Liver (tissue), 9 donors: Measurements from ENCODE around the gene C10orf143. TPM values are rescaled to one million over a fixed set of nuclear protein-coding genes. Genes with fewer than 3 reads are reported as not detected.

Source experiments
- DNase-seq: peaks from one replicate; pipeline ENCODE4 v3.0.0-alpha.2; 2017; ENCODE audit warnings: low spot score
- H3K27ac ChIP-seq, 2 donors: one replicate each; pipeline ENCODE4 v1.7.0; 2013; ENCODE audit warnings: inconsistent platforms in 2 of 2, low read length in 2 of 2, control low read depth in 1 of 2, low read depth in 1 of 2, mild to moderate bottlenecking in 1 of 2
- H3K27me3 ChIP-seq, 4 donors: one replicate each; pipeline versions ENCODE4 v1.6.1 to v1.7.0; 2013; ENCODE audit warnings: low read length in 3 of 4, inconsistent platforms in 1 of 4, mild to moderate bottlenecking in 1 of 4, moderate library complexity in 1 of 4; ENCODE audit not compliant: control insufficient read depth in 4 of 4, insufficient read depth in 4 of 4
- H3K36me3 ChIP-seq, 4 donors: one replicate each; pipeline versions ENCODE4 v1.6.1 to v1.7.0; 2013; ENCODE audit warnings: low read length in 3 of 4, mild to moderate bottlenecking in 3 of 4, low read depth in 1 of 4, moderate library complexity in 1 of 4; ENCODE audit not compliant: control insufficient read depth in 4 of 4, insufficient read depth in 3 of 4
- H3K4me1 ChIP-seq, 4 donors: one replicate each; pipeline versions ENCODE4 v1.6.1 to v1.7.0; 2013; ENCODE audit warnings: low read length in 3 of 4, mild to moderate bottlenecking in 3 of 4, moderate library complexity in 1 of 4; ENCODE audit not compliant: control insufficient read depth in 4 of 4, insufficient read depth in 4 of 4
- H3K4me3 ChIP-seq, 3 donors: one replicate each; pipeline versions ENCODE4 v1.6.1 to v1.7.0; 2013; ENCODE audit warnings: low read length in 3 of 3, control low read depth in 1 of 3, low read depth in 1 of 3, mild to moderate bottlenecking in 1 of 3
- H3K9ac ChIP-seq, 2 donors: one replicate each; pipeline ENCODE4 v1.7.0; 2013; ENCODE audit warnings: low read length in 2 of 2, mild to moderate bottlenecking in 2 of 2, moderate library complexity in 2 of 2, control low read depth in 1 of 2, low read depth in 1 of 2
- H3K9me3 ChIP-seq, 4 donors: one replicate each; pipeline versions ENCODE4 v1.6.1 to v1.7.0; 2013; ENCODE audit warnings: low read length in 3 of 4; ENCODE audit not compliant: control insufficient read depth in 4 of 4
- CTCF ChIP-seq: fragments of 150-350 bp; IDR thresholded peaks from 2 replicates; pipeline ENCODE4 v1.5.1; 2017; ENCODE audit warnings: improper control_type of control experiment, low read depth, low read length; ENCODE audit not compliant: missing input control
- EGR1 ChIP-seq, 2 donors: IDR thresholded peaks; 2 replicates each; pipeline ENCODE4 v1.6.1; 2016 to 2018; ENCODE audit warnings: antibody characterized with exemption in 2 of 2, low read depth in 2 of 2
- FOXA1 ChIP-seq: IDR thresholded peaks from 2 replicates; pipeline ENCODE4 v1.6.1; 2016; ENCODE audit warnings: antibody characterized with exemption
- FOXA2 ChIP-seq: IDR thresholded peaks from 2 replicates; pipeline ENCODE4 v1.6.1; 2016; ENCODE audit warnings: antibody characterized with exemption
- GABPA ChIP-seq, 2 donors: IDR thresholded peaks in 1 of 2; conservative IDR thresholded peaks in 1 of 2; 2 replicates each; pipeline ENCODE4 v1.6.1; 2016; ENCODE audit warnings: antibody characterized with exemption in 2 of 2, mild to moderate bottlenecking in 1 of 2, moderate library complexity in 1 of 2
- HNF4A ChIP-seq, 2 donors: conservative IDR thresholded peaks; 2 replicates each; pipeline ENCODE4 v1.6.1; 2016; ENCODE audit warnings: antibody characterized with exemption in 2 of 2, mild to moderate bottlenecking in 2 of 2
- HNF4G ChIP-seq: IDR thresholded peaks from 2 replicates; pipeline ENCODE4 v1.6.1; 2016; ENCODE audit warnings: antibody characterized with exemption
- JUND ChIP-seq, 2 donors: IDR thresholded peaks; 2 replicates each; pipeline ENCODE4 v1.6.1; 2016; ENCODE audit warnings: antibody characterized with exemption in 2 of 2
- MAX ChIP-seq: IDR thresholded peaks from 2 replicates; pipeline ENCODE4 v1.6.1; 2016; ENCODE audit warnings: antibody characterized with exemption
- NR2F2 ChIP-seq: IDR thresholded peaks from 2 replicates; pipeline ENCODE4 v1.6.1; 2016; ENCODE audit warnings: antibody characterized with exemption
- RAD21 ChIP-seq, 2 donors: IDR thresholded peaks; 2 replicates each; pipeline ENCODE4 v1.6.1; 2016; ENCODE audit warnings: antibody characterized with exemption in 2 of 2, mild to moderate bottlenecking in 2 of 2
- REST ChIP-seq: IDR thresholded peaks from 2 replicates; pipeline ENCODE4 v1.6.1; 2016; ENCODE audit warnings: antibody characterized with exemption, mild to moderate bottlenecking
- RXRA ChIP-seq, 2 donors: IDR thresholded peaks; 2 replicates each; pipeline ENCODE4 v1.6.1; 2017 to 2018; ENCODE audit warnings: antibody characterized with exemption in 2 of 2, mild to moderate bottlenecking in 1 of 2
- SP1 ChIP-seq: IDR thresholded peaks from 2 replicates; pipeline ENCODE4 v1.6.1; 2018; ENCODE audit warnings: antibody characterized with exemption, mild to moderate bottlenecking
- TAF1 ChIP-seq: conservative IDR thresholded peaks from 2 replicates; pipeline ENCODE4 v1.6.1; 2016; ENCODE audit warnings: antibody characterized with exemption, mild to moderate bottlenecking
- YY1 ChIP-seq: IDR thresholded peaks from 2 replicates; pipeline ENCODE4 v1.6.1; 2016; ENCODE audit warnings: antibody characterized with exemption, mild to moderate bottlenecking
- ZBTB33 ChIP-seq: IDR thresholded peaks from 2 replicates; pipeline ENCODE4 v1.6.1; 2016; ENCODE audit warnings: antibody characterized with exemption
- WGBS: extraction: QIAGEN DNeasy Blood & Tissue Kit; methylation state at CpG from one replicate; pipeline ENCODE4 v1.1.7; 2013; 5-methylcytosine and 5-hydroxymethylcytosine counted together
- polyA plus RNA-seq, 2 donors: library from polyadenylated mRNA; stranded (reverse) in 1 of 2; unstranded in 1 of 2; fragments of 200-250 nt in 1 of 2; fragments of >200 nt in 1 of 2; fragmentation: Nextera tagmentation in 1 of 2; extraction: Ambion mirVana in 1 of 2; gene quantifications; one replicate each; pipeline versions ENCODE4 v1.2.1 to v1.2.3, GENCODE V29; 2013 to 2015
- total RNA-seq, 2 donors: library from RNA; depleted of rRNA; stranded (reverse); fragments of >200 nt; gene quantifications; one replicate each; pipeline ENCODE4 v1.2.3, GENCODE V29; 2014
- donor health status: healthy.
- donor health status: healthy.
- donor health status: healthy.
- donor health status: healthy.
- donor health status: healthy.

C10orf143 gene
- total and polyA plus RNA-seq, 4 donors, result 0.14 to 2.7 (median 1.2) TPM

- no peak for TF ChIP-seq REST
- TF ChIP-seq FOXA1, result no peak
Observed at GRCh38 chr10:130064783-130065182, 45.8 kb downstream of the C10orf143 start (continued).

- Histone ChIP-seq H3K4me3 (no peak overlapping the region), H3K9ac (no peak overlapping the region), H3K27me3 (no peaks in the 10 kb centered on the region), H3K4me1 (no peaks in the 10 kb centered on the region), H3K36me3 (no peaks in the 10 kb centered on the region), H3K27ac (no peak overlapping the region), H3K9me3 (no peaks in the 10 kb centered on the region)
- TF ChIP-seq REST (no peak), CTCF (no peak), YY1 (no peak), FOXA1 (no peak), EGR1 (IDR thresholded peaks at IDR 0.05; ENCODE audit: low read depth in 2 of 2) (no peak), JUND (IDR thresholded peaks at IDR 0.05) (no peak), ZBTB33 (no peak), TAF1 (no peak), HNF4A (conservative IDR thresholded peaks at IDR 0.05) (no peak), FOXA2 (no peak), HNF4G (no peak), GABPA (IDR thresholded peaks at IDR 0.05 in 1 of 2, conservative IDR thresholded peaks at IDR 0.05 in 1 of 2) (no peak), RAD21 (IDR thresholded peaks at IDR 0.05) (no peak), SP1 (no peak), RXRA (IDR thresholded peaks at IDR 0.05) (no peak), NR2F2 (no peak), MAX (no peak)
- DNase-seq, result no peak
- WGBS, result 97% methylated on average over 13 of the region's 13 CpGs
Observed at GRCh38 chr10:130062976-130063375, 47.7 kb downstream of the C10orf143 start.
